H1 (cell line): ENCODE results near the gene STX8. TPM values are rescaled to one million over a fixed set of nuclear protein-coding genes. Genes with fewer than 3 reads are reported as not detected.

Experiments
- CTCF ChIA-PET: fragments of 300-600 bp; sonication (Branson Sonifier 250); formaldehyde crosslinking; loops from one replicate; lab custom pipeline; 2021; ENCODE audit not compliant: partially characterized antibody; lab: Charles Lee
- POLR2A ChIA-PET: fragments of 300-600 bp; sonication (Branson Sonifier 250); formaldehyde crosslinking; loops from one replicate; lab custom pipeline; 2021; ENCODE audit warnings: inconsistent platforms; ENCODE audit not compliant: partially characterized antibody; lab: Charles Lee
- DNase-seq, 2 experiments: peaks; one replicate each; pipeline versions ENCODE4 v3.0.0 to v3.0.0-alpha.2; 2010 to 2022; ENCODE audit warnings: low spot score in 2 of 2, low read depth in 1 of 2, mixed read lengths in 1 of 2
- FAIRE-seq: peaks from 2 replicates; lab custom pipeline; 2011; peaks lifted over from hg19 to GRCh38; lab: Jason Lieb, UNC
- H2AFZ ChIP-seq: 2 replicates; pipeline ENCODE4 v1.8.1; 2012; ENCODE audit warnings: low read length, inconsistent platforms
- H2AK5ac ChIP-seq: 2 replicates; pipeline ENCODE4 v1.6.1; 2013; ENCODE audit warnings: low read depth, low read length
- H2BK120ac ChIP-seq: replicated peaks from 2 replicates; pipeline ENCODE3; 2013; ENCODE audit warnings: low read depth, low read length, inconsistent platforms
- H2BK12ac ChIP-seq: 2 replicates; pipeline ENCODE4 v1.6.1; 2013; ENCODE audit warnings: low read depth, low read length
- H2BK15ac ChIP-seq: 2 replicates; pipeline ENCODE4 v1.6.1; 2013; ENCODE audit warnings: low read length
- H2BK20ac ChIP-seq: 2 replicates; pipeline ENCODE4 v1.6.1; 2013; ENCODE audit warnings: low read length
- H2BK5ac ChIP-seq: 2 replicates; pipeline ENCODE4 v1.6.1; 2013; ENCODE audit warnings: low read depth, low read length
- H3K14ac ChIP-seq: 2 replicates; pipeline ENCODE4 v1.6.1; 2013; ENCODE audit warnings: inconsistent platforms; ENCODE audit not compliant: insufficient read length
- H3K18ac ChIP-seq: 2 replicates; pipeline ENCODE4 v1.6.1; 2013; ENCODE audit warnings: low read length; ENCODE audit errors: extremely low read depth
- H3K23ac ChIP-seq: 2 replicates; pipeline ENCODE4 v1.6.1; 2013; ENCODE audit warnings: inconsistent platforms; ENCODE audit not compliant: insufficient read length
- H3K23me2 ChIP-seq: 2 replicates; pipeline ENCODE4 v1.6.1; 2013; ENCODE audit warnings: low read depth, low read length
- H3K27ac ChIP-seq: 2 replicates; pipeline ENCODE4 v1.6.1; 2011; ENCODE audit warnings: low read depth, low read length, inconsistent platforms
- H3K27me3 ChIP-seq, 4 experiments: replicated peaks in 1 of 4; 1 replicate in 1 of 4; 2 replicates in 3 of 4; pipeline versions ENCODE4 v1.6.1 to v1.8.1; 2011 to 2013; ENCODE audit warnings: low read length in 3 of 4, mild to moderate bottlenecking in 3 of 4, inconsistent platforms in 2 of 4, mixed read lengths in 2 of 4, moderate library complexity in 1 of 4; ENCODE audit not compliant: control insufficient read depth in 3 of 4, insufficient read depth in 3 of 4; ENCODE audit errors: extremely low read depth in 1 of 4
- H3K36me3 ChIP-seq, 4 experiments: 2 replicates each; pipeline versions ENCODE4 v1.6.1 to v1.8.1; 2011 to 2013; ENCODE audit warnings: mild to moderate bottlenecking in 4 of 4, low read length in 3 of 4, moderate library complexity in 2 of 4, control low read depth in 1 of 4, inconsistent platforms in 1 of 4; ENCODE audit not compliant: insufficient read depth in 4 of 4, control insufficient read depth in 2 of 4
- H3K4ac ChIP-seq: replicated peaks from 2 replicates; pipeline ENCODE3; 2013; ENCODE audit warnings: low read length, low read depth, mixed read lengths, inconsistent platforms; ENCODE audit not compliant: insufficient read length
- H3K4me1 ChIP-seq, 4 experiments: replicated peaks in 1 of 4; 1 replicate in 1 of 4; 2 replicates in 3 of 4; pipeline versions ENCODE4 v1.6.1 to v1.8.1; 2011 to 2013; ENCODE audit warnings: low read length in 3 of 4, inconsistent platforms in 2 of 4, mixed read lengths in 1 of 4; ENCODE audit not compliant: insufficient read depth in 4 of 4, control insufficient read depth in 3 of 4
- H3K4me2 ChIP-seq, 2 experiments: 2 replicates each; pipeline versions ENCODE4 v1.6.1 to v1.8.1; 2011 to 2013; ENCODE audit warnings: low read depth in 2 of 2, low read length in 2 of 2, control low read depth in 1 of 2, inconsistent platforms in 1 of 2, mild to moderate bottlenecking in 1 of 2; ENCODE audit not compliant: insufficient read depth in 1 of 2
- H3K4me3 ChIP-seq, 4 experiments: fragments of 200-600, 300-600 bp in 1 of 4; sonication (generic), shearing (Covaris generic), sonication (Bioruptor Twin) in 1 of 4; 2 replicates each; pipeline versions ENCODE4 v1.5.1 to v1.8.1; 2011 to 2016; ENCODE audit warnings: low read length in 4 of 4, low read depth in 3 of 4, control low read depth in 2 of 4, inconsistent platforms in 2 of 4, mild to moderate bottlenecking in 2 of 4, mixed read lengths in 1 of 4, moderate library complexity in 1 of 4; ENCODE audit not compliant: insufficient read depth in 2 of 4; ENCODE audit errors: extremely low read depth in 1 of 4
- H3K56ac ChIP-seq: replicated peaks from 2 replicates; pipeline ENCODE3; 2013; ENCODE audit warnings: low read depth, mild to moderate bottlenecking, mixed read lengths, low read length, inconsistent platforms; ENCODE audit not compliant: insufficient read length
- H3K79me1 ChIP-seq: 2 replicates; pipeline ENCODE4 v1.6.1; 2013; ENCODE audit warnings: low read depth, low read length, control low read depth
- H3K79me2 ChIP-seq, 2 experiments: 2 replicates each; pipeline versions ENCODE4 v1.6.1 to v1.8.1; 2012 to 2013; ENCODE audit warnings: low read length in 2 of 2, mild to moderate bottlenecking in 2 of 2, inconsistent platforms in 1 of 2; ENCODE audit not compliant: insufficient read depth in 2 of 2, control insufficient read depth in 1 of 2
- H3K9ac ChIP-seq, 4 experiments: replicated peaks in 1 of 4; 1 replicate in 1 of 4; 2 replicates in 3 of 4; pipeline versions ENCODE4 v1.6.1 to v1.8.1; 2011 to 2013; ENCODE audit warnings: low read depth in 3 of 4, low read length in 3 of 4, control low read depth in 2 of 4, mild to moderate bottlenecking in 2 of 4, moderate library complexity in 2 of 4, inconsistent platforms in 1 of 4; ENCODE audit errors: extremely low read depth in 1 of 4
- H3K9me3 ChIP-seq, 2 experiments: 2 replicates each; pipeline versions ENCODE4 v1.6.1 to v1.8.1; 2012 to 2013; ENCODE audit warnings: mild to moderate bottlenecking in 2 of 2, moderate library complexity in 2 of 2, control low read depth in 1 of 2, inconsistent platforms in 1 of 2, low read depth in 1 of 2, low read length in 1 of 2, mixed read lengths in 1 of 2; ENCODE audit not compliant: insufficient read depth in 2 of 2
- H4K20me1 ChIP-seq, 2 experiments: replicated peaks in 1 of 2; 2 replicates each; pipeline versions ENCODE3 to v1.8.1; 2011 to 2013; ENCODE audit warnings: inconsistent platforms in 2 of 2, low read length in 2 of 2, mild to moderate bottlenecking in 1 of 2; ENCODE audit not compliant: insufficient read depth in 2 of 2, control insufficient read depth in 1 of 2
- H4K5ac ChIP-seq: 2 replicates; pipeline ENCODE4 v1.6.1; 2013; ENCODE audit warnings: low read length, low read depth, mixed read lengths, inconsistent platforms; ENCODE audit not compliant: insufficient read length
- H4K8ac ChIP-seq: 2 replicates; pipeline ENCODE4 v1.8.0; 2013; ENCODE audit warnings: mild to moderate bottlenecking, moderate library complexity, low read length, inconsistent platforms; ENCODE audit not compliant: insufficient read depth; ENCODE audit errors: extremely low read depth
- H4K91ac ChIP-seq: replicated peaks from 2 replicates; pipeline ENCODE3; 2013; ENCODE audit warnings: low read length, mixed read lengths, inconsistent platforms; ENCODE audit not compliant: insufficient read length
- CTCF ChIP-seq, 3 experiments: IDR thresholded peaks; 1 replicate in 2 of 3; 2 replicates in 1 of 3; pipeline versions ENCODE4 v1.5.1 to v1.6.1; 2011; ENCODE audit warnings: low read length in 3 of 3, mild to moderate bottlenecking in 3 of 3, inconsistent platforms in 2 of 3, low read depth in 1 of 3, moderate library complexity in 1 of 3; ENCODE audit not compliant: insufficient read depth in 1 of 3; ENCODE audit errors: control extremely low read depth in 1 of 3
- HDAC6 ChIP-seq: IDR thresholded peaks from one replicate; pipeline ENCODE4 v1.7.1; 2012; ENCODE audit warnings: low read depth, mild to moderate bottlenecking, inconsistent platforms, low read length, moderate library complexity
- MAFK ChIP-seq: IDR thresholded peaks from 2 replicates; pipeline ENCODE4 v1.6.1; 2012; ENCODE audit warnings: low read depth, mild to moderate bottlenecking, improper control_type of control experiment, low read length
- MAX ChIP-seq: IDR thresholded peaks from 2 replicates; pipeline ENCODE4 v1.6.1; 2012; ENCODE audit warnings: inconsistent platforms
- POLR2AphosphoS5 ChIP-seq: IDR thresholded peaks from 2 replicates; pipeline ENCODE4 v1.6.1; 2011; ENCODE audit warnings: low read depth, low read length
- SIN3A ChIP-seq, 2 experiments: IDR thresholded peaks in 1 of 2; conservative IDR thresholded peaks in 1 of 2; 2 replicates each; pipeline ENCODE4 v1.6.1; 2011 to 2012; ENCODE audit warnings: low read length in 2 of 2, improper control_type of control experiment in 1 of 2, low read depth in 1 of 2, mild to moderate bottlenecking in 1 of 2
- SIX5 ChIP-seq: IDR thresholded peaks from 2 replicates; pipeline ENCODE4 v1.6.1; 2011; ENCODE audit warnings: mild to moderate bottlenecking, low read depth, low read length
- WGBS, 2 experiments: shearing (Covaris generic) in 1 of 2; methylation state at CpG; one replicate each; pipeline versions ENCODE4 v1.1.6 to v1.1.7; 2013 to 2015; ENCODE audit warnings: low lambda C conversion rate in 2 of 2, mixed read lengths in 2 of 2, inconsistent platforms in 1 of 2, low coverage in 1 of 2, missing lambda C conversion rate in 1 of 2; ENCODE audit not compliant: insufficient replicate concordance in 2 of 2, insufficient coverage in 1 of 2, insufficient read length in 1 of 2; ENCODE audit errors: extremely low coverage in 1 of 2, missing lambda C conversion rate in 1 of 2; 5-methylcytosine and 5-hydroxymethylcytosine counted together
- polyA plus RNA-seq, 7 experiments: library from polyadenylated mRNA; depleted of rRNA in 3 of 7; stranded (reverse) in 5 of 7; unstranded in 2 of 7; fragments of >200 nt in 5 of 7; fragments of 200-250 nt in 2 of 7; gene quantifications; 1 replicate in 5 of 7; 2 replicates in 1 of 7; 4 replicates in 1 of 7; pipeline versions ENCODE4 v1.2.1 to v1.2.3, GENCODE V29; 2011 to 2013; ENCODE audit warnings: missing spikeins in 2 of 7, mixed read lengths in 2 of 7
- total RNA-seq: library from RNA; stranded (reverse); fragmentation: NEBNext Ultra II Directional; extraction: Animal tissue kit (Norgen Biotek cat#: 25700); gene quantifications from 2 replicates; pipeline ENCODE4 v1.2.1, GENCODE V29; 2021

The STX8 gene
- total and polyA plus RNA-seq, 2 of the 8 experiments (the other 6 are each of a cell fraction or from before 2014, with no cell fraction given) = 22.8 to 42.5 TPM

GRCh38 chr17:9479964-9480363 is 95.7 kb downstream of the STX8 start:
- TF ChIP-seq MAX (no peak), CTCF (IDR thresholded peaks at IDR 0.05; ENCODE audit: control extremely low read depth in 1 of 3, insufficient read depth in 1 of 3, low read depth in 1 of 3, low read length in 3 of 3) (no peak), SIN3A (conservative IDR thresholded peaks at IDR 0.05 in 1 of 2, IDR thresholded peaks at IDR 0.05 in 1 of 2; ENCODE audit: low read depth in 1 of 2, low read length in 2 of 2) (no peak), MAFK (no peak), HDAC6 (no peak), POLR2AphosphoS5 (no peak), SIX5 (no peak)
- TF ChIP-seq, all 59 proteins: peak for 0
- Histone ChIP-seq H4K5ac (no peak overlapping the region), H3K56ac (no peak overlapping the region), H2BK15ac (no peak overlapping the region), H2BK120ac (no peak overlapping the region), H4K91ac (no peak overlapping the region), H3K9me3 (no peaks in the 10 kb centered on the region), H4K20me1 (no peaks in the 10 kb centered on the region), H2AK5ac (no peak overlapping the region), H3K27me3 (no peaks in the 10 kb centered on the region), H3K4ac (no peak overlapping the region), H3K27ac (no peak overlapping the region), H3K23me2 (no peaks in the 10 kb centered on the region), H3K4me2 (no peak overlapping the region), H3K36me3 (no peaks in the 10 kb centered on the region), H3K14ac (no peak overlapping the region), H3K9ac (no peak overlapping the region), H2AFZ (no peak overlapping the region), H4K8ac (no peak overlapping the region), H2BK12ac (no peak overlapping the region), H3K79me1 (no peaks in the 10 kb centered on the region), H2BK5ac (no peak overlapping the region), H3K18ac (no peak overlapping the region), H2BK20ac (no peak overlapping the region), H3K23ac (no peak overlapping the region), H3K4me1 (peaks cover 0 to 3% (median 0%) of the 10 kb centered on the region in 4 experiments; a peak in 1 of 7 replicates), H3K79me2 (no peaks in the 10 kb centered on the region), H3K4me3 (no peak overlapping the region)
- ChIA-PET POLR2A (no interaction called here), CTCF (no interaction called here)
- FAIRE-seq (no peak), DNase-seq (no peak)
- WGBS, 2 experiments = 82% methylated on average over 4 of the region's 4 CpGs; no CpG with 5 or more reads in 1 of the 2 experiments
